Stimulated activated CD8-positive, alpha-beta memory T cell treated with anti-CD3 and anti-CD28 coated beads, Interleukin-15, amount 100 ng/mL, for 48 hours (primary cell): ENCODE data around the gene CHRNB2.

Experiments
- DNase-seq, 2 donors: peaks; one replicate each; pipeline ENCODE4 v3.0.0-alpha.2; 2020; ENCODE audit warnings: low read depth in 2 of 2

Gene CHRNB2

DNA sequence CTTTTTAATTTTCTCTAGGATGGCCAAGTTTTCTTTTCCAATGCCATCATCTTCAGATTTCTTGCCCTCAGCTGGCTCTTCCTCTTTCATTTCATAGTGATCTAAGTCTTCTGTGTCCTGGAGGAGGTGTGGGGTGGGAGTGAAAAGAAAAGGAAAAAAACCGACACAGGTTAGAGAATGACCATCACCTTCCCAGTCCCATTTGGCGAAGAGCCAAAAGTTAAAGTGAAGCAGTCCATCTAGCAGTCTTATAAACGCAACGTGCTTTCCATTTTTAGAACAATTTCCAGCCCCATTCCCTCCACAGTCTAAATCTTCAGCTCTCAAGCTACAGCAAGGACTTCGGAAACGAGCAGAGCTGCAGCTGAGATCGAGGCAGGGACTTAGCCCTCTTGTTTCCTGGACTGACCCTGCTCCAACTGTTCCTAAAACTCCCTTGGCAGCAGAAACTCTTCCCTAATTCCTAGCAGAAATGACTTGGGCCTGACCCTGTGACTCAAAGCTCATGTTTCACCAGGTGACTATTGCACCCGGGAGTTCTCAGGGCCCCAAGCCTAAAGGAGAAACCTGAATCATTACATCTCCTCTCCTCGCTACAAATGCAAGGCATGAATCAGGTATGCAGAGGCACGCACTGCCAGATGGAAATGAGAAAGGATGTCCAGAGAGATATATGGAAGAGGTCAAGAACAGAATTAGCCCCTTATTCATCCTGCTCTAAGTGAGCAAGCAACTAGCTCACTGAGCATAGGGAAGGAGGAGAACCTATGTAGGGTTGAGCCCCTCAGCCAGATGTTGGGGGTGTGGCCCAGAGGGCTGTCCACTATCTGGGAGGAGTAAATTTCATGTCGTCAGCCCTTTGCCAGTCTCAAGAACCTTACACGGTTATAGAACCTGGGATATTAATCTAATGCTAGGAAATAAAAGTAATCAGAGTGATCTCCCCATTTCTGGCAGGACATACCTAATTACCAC is 14.2 kb upstream of the CHRNB2 start:
- DNase-seq = no peak

DNA sequence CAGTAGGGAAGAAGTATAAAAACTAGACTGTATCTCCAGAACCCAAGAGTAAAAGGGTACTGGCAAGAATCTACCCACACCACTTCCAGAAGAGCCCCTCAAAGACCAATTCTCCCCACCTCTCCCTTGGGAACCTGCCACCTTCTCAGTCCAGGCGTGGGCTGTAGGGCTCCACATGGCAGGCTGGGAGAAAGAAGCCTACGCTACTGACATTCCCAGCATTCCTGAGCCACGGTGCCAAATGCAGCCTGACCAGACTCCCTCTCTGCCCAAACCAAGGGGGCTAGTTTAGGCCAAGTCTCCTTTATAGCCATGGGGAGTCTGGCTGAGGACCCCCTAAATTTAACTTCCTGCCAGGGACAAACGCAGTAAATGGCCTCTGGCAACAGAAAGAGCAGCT is 11.2 kb upstream of the CHRNB2 start:
- DNase-seq = no peak

DNA sequence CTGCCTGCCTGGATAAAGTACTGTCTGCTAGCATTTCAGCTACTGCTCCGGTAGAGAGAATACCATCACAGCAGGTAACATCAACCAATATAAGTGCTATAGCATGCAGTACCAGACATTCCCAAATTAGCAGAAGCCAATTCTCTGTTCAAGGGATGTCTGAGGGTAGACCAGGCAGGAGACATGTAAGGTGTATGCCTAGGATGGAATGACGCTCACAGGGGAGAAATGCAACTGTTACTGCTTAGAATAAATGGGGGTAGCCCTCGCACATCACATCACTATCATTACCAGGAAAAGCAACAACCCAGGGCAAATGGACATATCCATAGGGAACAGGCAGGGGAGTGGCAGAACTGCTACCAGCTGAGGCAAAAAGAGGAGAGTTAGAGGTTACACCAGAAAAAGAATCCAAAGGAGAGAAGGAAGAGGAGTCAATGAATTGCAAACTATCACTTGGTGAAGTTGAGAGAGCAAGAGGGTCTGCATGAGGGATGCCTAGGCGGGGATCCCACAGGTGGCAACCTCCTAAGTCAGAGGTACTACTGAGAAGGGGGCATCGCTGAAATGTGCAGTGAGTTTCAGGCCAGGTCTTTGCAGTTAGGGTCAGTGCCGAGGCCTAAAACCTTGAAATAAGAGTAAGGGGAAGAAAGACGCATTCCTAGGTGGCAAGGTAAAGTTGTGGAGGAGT is 10.2 kb upstream of the CHRNB2 start:
- no peak for DNase-seq

DNA sequence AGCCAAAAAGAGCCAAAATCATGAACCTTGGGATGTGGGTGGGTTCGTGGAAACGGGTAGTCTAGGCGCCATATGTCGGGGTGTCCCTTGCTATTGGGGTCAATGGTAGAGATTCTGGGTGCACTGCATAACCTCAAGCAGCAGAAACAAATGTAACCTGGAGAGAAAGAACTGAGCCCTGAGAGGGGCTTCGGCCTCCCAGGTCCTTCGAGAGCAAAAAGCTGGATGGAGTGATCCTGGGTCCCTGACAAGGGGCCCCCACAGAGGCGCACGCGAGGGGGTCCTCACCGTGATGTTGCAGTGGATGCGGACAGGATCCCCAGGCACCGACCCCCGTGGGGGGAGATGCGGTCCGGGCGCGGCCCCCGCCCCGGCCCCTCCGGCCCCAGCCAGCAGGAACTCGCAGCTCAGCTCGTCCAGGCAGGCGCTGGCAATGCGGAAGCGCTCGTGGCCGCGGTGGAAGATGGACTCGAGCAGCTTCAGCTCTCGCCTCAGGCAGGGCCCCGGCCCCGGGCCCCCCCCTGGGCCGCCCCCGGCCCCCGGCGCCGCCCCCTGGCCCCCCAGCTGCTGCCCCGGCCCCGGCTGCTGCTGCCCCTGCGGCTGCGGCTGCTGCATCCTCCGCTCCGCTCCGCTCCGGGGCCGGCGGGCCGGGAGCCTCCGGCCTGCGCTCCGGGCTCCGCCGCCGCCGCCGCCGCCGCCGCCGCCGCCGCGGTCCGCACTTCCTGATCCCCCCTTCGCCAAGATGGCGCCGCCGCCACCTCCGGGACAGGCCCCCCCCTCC is 9.4 kb upstream of the CHRNB2 start, which contains the start of gene UBE2Q1:
TSS of gene UBE2Q1 (minus strand) at position 724 of the 781 bp plus-strand sequence. CDS start at position 615, 109 bp downstream.
- peak in 1 of 2 donors; percentile 8 for DNase-seq

DNA sequence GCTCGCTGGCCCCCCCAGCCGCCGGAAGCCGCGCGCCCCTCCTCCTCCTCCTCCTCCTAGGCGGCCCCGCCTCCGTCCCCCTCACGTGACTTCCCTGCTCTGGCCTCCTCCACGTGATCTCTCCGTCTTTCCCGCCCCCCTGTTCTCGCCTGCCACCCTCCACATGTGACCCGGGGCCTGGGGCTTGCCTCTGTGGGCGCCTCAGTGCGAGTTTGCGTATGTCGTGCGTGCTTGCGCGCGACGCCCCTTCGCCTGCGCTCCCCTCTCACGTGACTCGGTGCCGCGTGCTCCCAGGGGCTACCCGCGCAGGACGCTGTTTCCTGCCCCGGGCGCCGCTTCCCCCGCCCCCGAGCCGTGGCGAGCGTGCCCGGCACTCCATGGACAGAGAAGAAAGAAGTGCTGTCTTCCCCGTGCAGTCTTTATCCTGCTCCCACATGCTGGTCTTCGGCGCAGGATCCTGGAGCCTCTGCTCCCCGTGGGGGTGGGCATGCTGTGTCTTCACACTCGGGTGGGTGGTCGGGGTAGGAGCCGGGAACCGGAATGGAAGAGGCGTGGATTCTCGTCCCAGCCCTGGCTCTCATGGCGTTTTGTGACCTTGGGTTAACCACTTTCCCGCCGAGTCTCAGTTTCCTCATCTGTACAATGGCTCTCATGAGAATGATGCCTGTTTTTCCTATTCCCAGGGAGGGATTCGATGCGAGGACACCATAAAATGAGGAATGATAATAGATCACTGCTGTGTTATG is 8.7 kb upstream of the CHRNB2 start:
- peak; percentile 99 for DNase-seq

DNA sequence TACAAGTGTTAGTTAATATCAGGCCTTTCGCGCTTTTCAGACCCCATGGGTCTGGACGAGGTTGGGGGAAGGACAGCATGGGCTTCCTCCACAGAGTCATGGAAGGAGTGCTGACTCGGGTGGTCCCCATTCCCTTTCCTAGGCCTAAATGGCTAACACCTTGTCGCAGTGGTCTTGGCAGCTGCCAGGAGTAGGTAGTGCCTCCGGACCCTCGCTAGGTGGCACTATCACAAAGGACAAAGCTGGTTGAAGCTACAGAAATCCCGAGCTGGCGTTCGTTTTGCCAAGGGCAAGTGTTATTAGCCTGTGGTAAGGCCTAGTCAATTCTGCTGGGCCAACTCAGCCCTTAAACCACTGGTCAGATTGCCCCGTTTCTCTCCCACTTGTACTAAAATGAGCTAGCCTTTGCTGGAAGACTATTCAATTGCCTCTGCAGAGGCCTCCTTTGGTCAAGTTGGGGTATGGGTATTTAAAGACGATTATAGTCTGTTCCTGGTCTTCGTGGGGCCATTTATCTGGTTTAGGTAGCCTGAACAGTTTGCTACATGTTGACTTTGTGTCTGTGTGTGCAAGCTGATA is 8.0 kb upstream of the CHRNB2 start:
- DNase-seq = peak; percentile 68 to 71

DNA sequence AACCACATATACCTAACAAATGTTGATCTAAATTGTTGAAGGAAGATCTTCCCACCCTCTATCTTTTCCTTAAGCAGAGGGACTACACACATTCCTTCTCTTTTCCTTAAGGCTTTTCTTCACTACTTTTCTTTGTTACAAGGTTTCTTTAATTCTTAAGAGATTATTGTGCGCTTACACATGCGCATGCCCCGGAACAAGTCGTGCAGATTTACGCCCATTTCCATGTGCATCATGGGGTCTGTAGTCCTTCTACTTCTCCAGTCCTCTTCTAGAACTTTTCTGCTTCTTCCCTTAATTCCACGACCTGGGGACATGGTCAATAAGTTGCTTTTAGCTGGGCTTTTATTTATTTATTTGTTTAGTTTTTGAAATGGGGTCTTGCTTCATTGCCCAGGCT is 1.7 kb upstream of the CHRNB2 start:
- no peak for DNase-seq

DNA sequence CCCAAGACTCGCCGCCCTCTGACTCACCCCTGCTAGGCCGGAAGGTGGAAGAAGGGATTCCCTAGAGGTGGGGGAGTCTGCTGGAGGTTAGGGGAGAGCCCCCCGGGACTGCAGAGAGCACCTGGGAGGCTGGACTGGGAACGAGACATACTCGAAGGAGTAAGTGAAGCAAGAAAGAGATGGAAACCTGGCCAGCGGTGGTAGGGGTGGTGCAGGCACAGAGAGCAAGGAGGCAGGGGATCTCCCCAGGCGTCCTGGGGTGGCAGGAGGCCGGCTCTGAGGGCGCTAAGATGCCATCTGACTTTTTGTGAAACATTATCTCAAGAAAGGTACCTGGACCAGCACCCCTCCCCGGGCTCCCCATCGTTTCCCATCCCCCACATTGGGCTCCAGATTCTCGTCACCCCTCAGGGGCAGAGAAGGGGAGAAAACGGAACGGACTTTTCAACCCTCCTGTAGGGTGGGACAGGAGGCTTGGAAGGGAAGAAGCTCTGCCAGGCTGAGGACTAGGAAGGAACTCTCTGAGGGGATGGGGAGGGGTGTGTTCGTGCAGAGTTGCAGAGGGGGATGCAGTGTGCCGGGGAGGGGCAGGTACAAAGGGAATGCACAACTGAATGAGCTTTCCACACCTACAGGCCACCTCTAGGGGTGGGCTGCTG is 708 bp downstream of the CHRNB2 start:
- DNase-seq = no peak

DNA sequence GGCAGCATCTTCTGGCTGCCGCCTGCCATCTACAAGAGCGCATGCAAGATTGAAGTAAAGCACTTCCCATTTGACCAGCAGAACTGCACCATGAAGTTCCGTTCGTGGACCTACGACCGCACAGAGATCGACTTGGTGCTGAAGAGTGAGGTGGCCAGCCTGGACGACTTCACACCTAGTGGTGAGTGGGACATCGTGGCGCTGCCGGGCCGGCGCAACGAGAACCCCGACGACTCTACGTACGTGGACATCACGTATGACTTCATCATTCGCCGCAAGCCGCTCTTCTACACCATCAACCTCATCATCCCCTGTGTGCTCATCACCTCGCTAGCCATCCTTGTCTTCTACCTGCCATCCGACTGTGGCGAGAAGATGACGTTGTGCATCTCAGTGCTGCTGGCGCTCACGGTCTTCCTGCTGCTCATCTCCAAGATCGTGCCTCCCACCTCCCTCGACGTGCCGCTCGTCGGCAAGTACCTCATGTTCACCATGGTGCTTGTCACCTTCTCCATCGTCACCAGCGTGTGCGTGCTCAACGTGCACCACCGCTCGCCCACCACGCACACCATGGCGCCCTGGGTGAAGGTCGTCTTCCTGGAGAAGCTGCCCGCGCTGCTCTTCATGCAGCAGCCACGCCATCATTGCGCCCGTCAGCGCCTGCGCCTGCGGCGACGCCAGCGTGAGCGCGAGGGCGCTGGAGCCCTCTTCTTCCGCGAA is 3.8 kb downstream of the CHRNB2 start:
- no peak for DNase-seq

DNA sequence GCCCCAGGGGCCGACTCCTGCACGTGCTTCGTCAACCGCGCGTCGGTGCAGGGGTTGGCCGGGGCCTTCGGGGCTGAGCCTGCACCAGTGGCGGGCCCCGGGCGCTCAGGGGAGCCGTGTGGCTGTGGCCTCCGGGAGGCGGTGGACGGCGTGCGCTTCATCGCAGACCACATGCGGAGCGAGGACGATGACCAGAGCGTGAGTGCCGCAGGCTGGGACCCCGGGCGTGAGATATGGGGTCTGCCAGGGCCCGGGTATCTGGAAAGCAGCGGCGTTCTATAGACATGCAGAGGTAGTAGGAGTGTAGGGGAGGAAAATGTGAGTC is 4.3 kb downstream of the CHRNB2 start:
- DNase-seq = no peak

DNA sequence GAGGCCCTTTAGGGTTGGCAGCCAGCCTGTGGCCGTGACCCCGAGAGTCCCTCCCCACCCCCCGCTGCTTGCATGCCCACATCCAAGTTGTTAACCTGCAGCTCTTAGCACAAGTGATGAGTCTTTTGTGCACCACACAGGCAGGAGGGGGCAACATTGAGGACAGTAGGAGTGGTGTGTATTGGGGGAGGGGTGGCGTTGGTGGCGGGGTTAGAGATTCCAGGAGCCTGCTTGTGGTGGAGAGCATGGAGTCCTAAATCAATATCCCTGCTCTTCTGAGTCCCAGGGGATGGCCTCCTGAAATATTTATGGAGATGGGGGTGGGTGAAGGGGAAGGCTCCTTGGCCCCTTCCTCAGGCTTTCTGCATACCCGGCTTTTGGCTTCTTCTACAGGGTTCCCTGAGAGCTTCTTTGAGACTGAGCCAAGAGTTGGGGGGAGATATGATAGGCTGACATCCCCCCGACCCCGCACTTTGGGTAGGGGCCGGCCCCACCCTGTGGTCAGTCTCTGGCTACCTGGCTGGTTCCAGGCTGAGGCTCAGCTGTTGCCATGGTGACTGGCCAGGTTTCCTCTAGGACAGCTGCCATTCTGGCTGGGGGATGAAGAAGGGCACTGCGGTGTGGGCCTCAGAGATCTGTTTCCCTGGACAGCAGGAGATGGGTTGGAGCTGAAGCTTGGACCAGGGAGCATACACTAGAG is 5.0 kb downstream of the CHRNB2 start:
- DNase-seq = no peak

DNA sequence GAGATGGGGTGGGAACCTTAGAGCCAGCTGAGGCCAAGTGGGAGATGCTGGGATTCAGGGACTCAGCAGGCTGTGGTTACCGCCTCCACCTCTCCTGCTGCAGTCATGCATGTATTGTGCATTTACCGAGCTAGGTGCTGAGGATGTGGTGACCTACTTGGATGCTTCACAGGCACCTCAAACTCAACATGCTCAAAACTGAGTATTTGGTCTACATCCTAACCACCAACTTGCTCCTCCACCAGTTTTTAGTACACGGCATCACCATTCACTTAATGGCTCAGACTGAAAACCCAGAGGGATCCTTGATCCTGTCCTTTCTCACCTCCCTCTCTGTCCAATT is 5.6 kb downstream of the CHRNB2 start:
- DNase-seq = no peak

DNA sequence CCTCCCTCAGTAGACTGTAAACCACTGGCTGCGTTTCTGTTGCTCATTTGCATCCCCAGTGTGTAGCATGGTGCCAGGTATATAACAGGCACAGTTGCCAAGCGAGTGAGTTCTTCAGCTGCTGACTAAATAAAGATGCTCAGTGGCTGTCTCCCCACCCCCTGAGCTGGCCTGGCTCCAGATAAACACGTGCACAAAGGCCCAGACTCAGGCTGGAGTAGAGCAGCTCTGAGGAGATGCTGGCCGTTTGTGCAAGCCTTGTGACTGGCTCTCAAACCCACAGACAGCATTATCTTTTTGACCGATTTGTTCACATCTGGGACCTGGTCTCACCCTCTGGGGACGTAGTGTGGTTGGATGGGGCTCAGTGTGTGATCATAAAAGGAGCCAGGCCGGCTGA is 7.1 kb downstream of the CHRNB2 start:
- DNase-seq = no peak

DNA sequence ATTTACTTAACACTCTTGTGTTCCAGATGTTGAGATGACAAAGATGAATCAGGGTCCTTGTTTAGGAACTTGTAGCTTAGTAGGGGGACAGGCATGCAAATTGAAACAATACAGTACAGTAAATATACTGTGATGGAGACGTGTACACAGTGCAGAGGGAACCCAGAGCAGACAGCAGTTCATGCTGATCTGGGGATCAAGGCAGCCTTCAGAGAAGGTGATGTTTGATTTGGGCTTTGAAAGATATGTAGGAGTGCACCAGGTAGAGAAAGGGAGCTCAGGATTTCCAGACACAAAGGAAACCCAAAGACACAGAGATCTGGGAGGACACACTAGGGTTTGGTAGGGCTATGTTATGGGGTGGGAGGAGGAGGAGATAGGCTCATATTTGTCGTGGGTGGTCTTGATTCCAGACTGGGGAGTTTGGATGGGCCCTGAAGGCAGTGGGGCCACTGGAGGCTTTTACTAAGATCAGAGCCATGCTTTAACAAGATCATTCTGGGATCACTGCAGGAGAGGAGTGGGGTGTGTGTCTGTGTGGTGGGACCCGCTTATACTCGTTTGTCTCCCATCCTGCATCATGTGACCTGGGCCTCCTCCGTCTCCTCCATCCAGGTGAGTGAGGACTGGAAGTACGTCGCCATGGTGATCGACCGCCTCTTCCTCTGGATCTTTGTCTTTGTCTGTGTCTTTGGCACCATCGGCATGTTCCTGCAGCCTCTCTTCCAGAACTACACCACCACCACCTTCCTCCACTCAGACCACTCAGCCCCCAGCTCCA is 7.8 kb downstream of the CHRNB2 start:
- DNase-seq = no peak

DNA sequence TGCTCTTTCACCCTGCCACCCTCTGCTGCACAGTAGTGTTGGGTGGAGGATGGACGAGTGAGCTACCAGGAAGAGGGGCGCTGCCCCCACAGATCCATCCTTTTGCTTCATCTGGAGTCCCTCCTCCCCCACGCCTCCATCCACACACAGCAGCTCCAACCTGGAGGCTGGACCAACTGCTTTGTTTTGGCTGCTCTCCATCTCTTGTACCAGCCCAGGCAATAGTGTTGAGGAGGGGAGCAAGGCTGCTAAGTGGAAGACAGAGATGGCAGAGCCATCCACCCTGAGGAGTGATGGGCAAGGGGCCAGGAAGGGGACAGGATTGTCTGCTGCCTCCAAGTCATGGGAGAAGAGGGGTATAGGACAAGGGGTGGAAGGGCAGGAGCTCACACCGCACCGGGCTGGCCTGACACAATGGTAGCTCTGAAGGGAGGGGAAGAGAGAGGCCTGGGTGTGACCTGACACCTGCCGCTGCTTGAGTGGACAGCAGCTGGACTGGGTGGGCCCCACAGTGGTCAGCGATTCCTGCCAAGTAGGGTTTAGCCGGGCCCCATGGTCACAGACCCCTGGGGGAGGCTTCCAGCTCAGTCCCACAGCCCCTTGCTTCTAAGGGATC is 8.5 kb downstream of the CHRNB2 start:
- DNase-seq = no peak

DNA sequence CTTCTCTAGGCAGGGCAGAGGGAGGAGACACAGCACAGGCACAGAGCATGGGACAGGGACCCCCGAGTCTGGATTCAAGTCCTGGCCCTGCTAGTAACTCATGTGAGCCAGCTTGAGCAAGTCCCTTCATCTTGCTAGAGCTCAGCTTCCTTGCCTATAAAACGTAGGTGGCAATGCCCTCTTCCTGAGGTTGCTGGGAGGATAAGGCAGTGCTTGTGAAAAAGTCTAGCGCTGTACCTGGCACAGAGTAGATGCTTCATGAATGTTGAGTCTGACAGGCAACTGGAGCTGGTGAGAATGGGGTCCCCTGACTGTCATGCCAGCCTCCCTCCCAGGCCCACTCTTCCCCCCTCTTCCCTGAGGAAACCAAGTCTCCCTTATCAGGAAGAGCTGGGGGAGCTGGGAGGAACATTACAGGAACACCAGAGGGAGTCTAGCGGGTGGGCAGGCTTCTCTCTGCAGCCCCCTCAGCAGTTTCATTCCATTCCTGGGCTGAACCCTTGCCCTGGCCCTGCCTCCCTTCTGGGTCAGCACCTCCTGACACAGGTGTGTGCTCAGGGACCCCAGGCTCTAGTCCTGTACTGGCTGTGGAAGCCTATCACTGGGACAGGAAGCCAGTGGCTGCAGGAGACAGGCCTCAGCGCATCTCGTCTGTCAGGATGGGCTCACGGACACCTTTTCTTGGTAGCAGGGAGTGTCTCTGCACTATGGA is 9.9 kb downstream of the CHRNB2 start:
- DNase-seq = no peak

DNA sequence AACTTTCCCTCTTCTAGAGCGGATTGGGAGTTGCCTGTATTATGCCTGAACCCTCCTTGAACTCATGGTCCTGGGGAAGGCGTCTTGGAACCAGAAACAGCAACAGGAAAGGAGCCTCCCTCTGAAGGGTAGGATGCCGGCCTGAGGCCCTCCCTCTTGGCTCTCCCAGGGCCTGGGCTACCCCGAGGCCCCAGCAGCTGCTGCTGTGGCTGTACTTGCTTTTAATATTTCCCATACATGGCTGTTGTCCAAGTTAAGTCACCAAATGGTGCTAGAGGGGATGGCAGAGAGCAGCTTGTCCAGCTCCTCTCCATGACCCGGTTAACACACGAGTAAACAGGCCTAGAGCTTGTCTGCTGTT is 10.5 kb downstream of the CHRNB2 start:
- DNase-seq = no peak

DNA sequence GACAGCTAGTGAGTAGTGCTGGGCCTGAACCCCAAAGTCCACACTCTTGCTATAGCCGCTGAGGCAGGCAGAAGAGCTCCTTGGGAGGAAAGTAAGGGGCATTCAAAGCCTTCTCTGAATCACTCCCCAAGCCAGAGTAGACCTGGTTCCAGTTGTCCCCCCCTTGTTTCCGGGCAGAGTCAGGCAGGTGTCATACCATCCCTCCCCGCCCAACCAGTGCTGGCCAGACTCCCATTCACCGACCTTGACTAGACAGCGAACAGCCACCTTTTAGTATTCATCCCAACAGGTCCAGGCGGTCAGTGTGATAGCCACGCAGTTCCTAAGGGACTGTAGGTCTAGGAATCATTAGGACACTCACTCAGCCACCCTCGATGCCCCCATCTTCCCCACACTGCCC is 11.8 kb downstream of the CHRNB2 start:
- DNase-seq = no peak
